ES-I3 (cell line): ENCODE data around the gene TBPL2.
"Not testable (repeated sequence)": the region's sequence is repeated elsewhere in the genome, so short reads cannot be mapped to it uniquely, and the experiment has no call there.

Source experiments
- H3K36me3 ChIP-seq: 2 replicates; pipeline ENCODE4 v1.6.1; 2013; ENCODE audit warnings: mild to moderate bottlenecking, low read length, control low read depth, moderate library complexity; ENCODE audit not compliant: insufficient read depth
- H3K4me1 ChIP-seq: 2 replicates; pipeline ENCODE4 v1.6.1; 2013; ENCODE audit warnings: mild to moderate bottlenecking, control low read depth, low read length; ENCODE audit not compliant: insufficient read depth
- H3K9ac ChIP-seq: 2 replicates; pipeline ENCODE4 v1.6.1; 2013; ENCODE audit warnings: low read depth, mild to moderate bottlenecking, low read length, moderate library complexity
- H3K9me3 ChIP-seq: 2 replicates; pipeline ENCODE4 v1.6.1; 2013; ENCODE audit warnings: mild to moderate bottlenecking, low read length, moderate library complexity; ENCODE audit not compliant: control insufficient read depth, insufficient read depth

The TBPL2 gene

DNA sequence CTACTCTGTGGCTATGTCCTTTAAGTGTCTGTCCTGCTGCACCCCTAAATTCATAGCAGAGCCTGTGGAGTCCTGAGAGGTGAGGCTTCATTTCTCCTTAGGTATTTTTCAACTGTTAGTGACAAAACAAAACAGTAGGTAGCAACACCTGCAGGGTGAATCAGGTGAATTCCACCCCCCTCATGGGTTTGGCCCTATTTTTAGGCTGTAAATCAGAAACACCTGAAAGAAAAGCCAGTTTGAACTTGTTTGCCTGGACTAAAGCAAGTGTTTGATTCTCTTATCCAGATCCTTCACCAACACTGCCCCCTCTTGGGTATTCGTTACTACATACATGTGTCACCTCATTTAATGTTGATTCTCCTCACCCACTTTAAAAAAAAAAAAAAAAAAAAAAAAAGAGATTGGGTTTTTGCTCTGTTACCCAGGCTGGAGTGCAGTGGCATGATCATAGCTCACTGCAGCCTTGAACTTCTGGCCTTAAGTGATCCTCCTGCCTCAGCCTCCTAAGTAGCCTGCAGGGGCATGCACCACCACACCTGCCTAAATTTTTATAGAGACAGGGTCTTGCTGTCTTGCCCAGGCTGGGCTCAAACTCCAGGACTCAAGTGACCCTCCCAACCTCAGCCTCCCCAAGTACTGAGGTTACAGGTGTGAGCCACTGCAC is 10.3 kb downstream of the TBPL2 start:
- H3K9ac ChIP-seq = no peak overlapping the region
- H3K4me1 ChIP-seq = peaks cover 16% of the 10 kb centered on the region

DNA sequence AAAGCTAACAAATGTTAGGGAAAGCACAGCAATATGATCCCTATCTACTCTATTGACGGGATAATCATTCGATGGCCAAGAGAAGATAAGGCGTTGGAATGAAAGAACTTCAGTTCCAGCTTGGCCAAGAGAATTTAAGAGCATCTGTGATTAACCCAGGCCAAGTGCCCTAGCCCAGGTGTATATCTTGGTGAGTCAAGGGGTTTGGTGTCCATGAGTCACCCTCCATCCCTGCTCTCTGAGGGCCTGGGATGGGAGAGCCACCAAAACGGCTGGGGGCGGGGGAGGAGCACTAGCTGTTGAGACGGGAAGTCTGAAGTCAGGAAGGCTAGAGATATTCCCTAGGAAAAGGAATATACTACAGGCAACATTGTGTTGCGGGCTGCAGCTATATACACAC is 13.0 kb downstream of the TBPL2 start:
- Histone ChIP-seq H3K9ac (no peak overlapping the region), H3K36me3 (no peaks in the 10 kb centered on the region), H3K4me1 (peaks cover 10% of the 10 kb centered on the region), H3K9me3 (no peaks in the 10 kb centered on the region)

More for the DNA sequence above, 10.3 kb downstream of the TBPL2 start:
- H3K36me3 ChIP-seq = no peaks in the 10 kb centered on the region
- no peaks in the 10 kb centered on the region for H3K9me3 ChIP-seq

DNA sequence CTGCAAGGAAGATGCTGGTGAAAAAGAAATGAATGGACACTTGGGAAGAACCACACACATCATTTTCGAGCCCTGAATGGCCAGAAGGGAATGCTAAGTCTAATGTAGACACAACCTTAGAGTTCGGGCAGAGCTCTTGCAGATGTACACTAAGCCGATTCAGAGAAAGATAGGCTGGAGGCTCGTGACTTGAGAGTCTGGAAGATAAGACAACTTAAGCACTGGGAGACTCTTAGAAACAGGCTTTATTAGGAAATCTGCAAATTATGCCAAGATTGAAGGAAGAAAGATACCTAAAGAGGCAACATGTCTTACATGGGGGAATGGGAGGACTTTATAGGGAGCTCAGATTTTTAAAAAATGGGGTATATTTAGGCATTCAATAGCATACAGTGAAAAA is 13.5 kb downstream of the TBPL2 start:
- no peaks in the 10 kb centered on the region for H3K36me3 ChIP-seq
- H3K4me1 ChIP-seq = peaks cover 10% of the 10 kb centered on the region
- no peak overlapping the region for H3K9ac ChIP-seq
- H3K9me3 ChIP-seq = no peaks in the 10 kb centered on the region

DNA sequence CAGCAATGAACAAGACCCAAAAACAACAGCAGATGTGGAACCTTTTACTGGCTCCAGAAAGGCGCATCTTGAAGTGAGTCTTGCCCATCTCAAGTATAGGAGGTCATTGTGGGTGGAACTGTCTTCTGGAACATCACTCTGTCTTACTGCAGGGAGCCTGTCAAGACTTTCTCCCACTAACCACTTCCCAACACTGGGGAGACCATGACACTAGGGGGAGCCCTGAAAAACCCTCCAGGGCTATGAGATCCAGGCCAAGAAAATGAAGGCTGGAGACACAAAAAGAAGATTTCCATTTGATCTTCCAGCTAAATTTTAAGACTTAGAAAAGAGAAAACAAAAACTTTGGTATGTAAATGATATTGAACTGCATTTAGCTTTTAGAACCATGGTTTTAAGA is 15.3 kb downstream of the TBPL2 start:
- Histone ChIP-seq H3K4me1 (peaks cover 10% of the 10 kb centered on the region), H3K9me3 (no peaks in the 10 kb centered on the region)

DNA sequence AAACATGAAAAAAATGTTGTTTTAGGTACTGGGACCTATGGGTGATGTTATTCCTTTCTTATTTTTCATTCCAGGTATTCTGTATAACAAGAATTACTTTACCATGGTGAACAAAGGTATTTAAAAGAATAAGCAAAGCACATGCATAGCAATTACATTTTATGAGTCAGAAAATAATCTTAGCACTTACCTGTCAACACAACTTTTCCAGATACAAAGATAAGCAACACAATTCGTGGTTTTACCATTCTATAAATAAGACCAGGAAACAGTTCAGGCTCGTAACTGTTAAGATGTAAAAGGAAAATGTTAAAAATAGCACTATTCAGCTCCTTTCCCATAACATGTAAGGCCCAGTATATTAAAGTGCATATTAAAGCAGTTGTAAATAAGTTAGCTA is 16.4 kb downstream of the TBPL2 start:
- no peaks in the 10 kb centered on the region for H3K9me3 ChIP-seq
- H3K9ac ChIP-seq = no peak overlapping the region
- peaks cover 6% of the 10 kb centered on the region for H3K4me1 ChIP-seq
- no peaks in the 10 kb centered on the region for H3K36me3 ChIP-seq

More for the DNA sequence above, 15.3 kb downstream of the TBPL2 start:
- H3K9ac ChIP-seq = no peak overlapping the region
- no peaks in the 10 kb centered on the region for H3K36me3 ChIP-seq

DNA sequence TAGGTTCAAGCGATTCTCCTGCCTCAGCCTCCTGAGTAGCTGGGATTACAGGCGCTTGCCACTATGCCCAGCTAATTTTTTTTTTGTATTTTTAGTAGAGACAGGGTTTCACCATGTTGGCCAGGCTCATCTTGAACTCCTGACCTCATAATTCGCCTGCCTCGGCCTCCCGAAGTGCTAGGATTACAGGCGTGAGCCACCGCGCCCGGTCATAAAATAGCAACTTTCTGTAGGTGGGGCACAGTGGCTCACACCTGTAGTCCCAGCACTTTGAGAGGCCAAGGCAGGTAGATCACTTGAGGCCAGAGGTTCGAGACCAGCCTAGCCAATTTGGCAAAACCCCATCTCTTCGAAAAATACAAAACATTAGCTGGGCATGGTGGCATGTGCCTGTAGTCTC is 18.1 kb downstream of the TBPL2 start:
- not testable (repeated sequence) for H3K36me3 ChIP-seq, H3K9ac ChIP-seq, H3K9me3 ChIP-seq, H3K4me1 ChIP-seq

DNA sequence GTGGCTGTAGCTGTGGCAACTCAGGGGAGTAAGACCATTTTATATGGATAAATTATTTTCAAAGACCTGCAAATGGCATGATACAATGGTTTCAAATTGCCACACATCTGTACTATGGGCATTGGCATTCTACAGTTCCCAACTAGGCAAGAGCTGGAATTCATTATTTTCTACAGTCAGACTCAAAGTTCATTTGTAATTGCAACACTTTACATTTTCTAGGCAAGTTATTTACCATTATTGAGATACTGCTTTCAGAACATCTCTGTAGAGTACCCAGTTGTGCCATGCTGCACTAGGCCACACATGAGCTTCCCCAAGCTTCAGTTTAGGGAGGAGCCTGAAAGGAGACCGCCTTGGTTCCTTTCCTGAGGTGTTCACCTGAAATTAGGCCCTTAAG is 20.8 kb downstream of the TBPL2 start:
- no peak overlapping the region for H3K9ac ChIP-seq
- no peaks in the 10 kb centered on the region for H3K9me3 ChIP-seq
- H3K4me1 ChIP-seq = 0 out of 2 replicates have a peak, but pooled peaks cover 4% of the 10 kb centered on the region
- H3K36me3 ChIP-seq = no peaks in the 10 kb centered on the region

DNA sequence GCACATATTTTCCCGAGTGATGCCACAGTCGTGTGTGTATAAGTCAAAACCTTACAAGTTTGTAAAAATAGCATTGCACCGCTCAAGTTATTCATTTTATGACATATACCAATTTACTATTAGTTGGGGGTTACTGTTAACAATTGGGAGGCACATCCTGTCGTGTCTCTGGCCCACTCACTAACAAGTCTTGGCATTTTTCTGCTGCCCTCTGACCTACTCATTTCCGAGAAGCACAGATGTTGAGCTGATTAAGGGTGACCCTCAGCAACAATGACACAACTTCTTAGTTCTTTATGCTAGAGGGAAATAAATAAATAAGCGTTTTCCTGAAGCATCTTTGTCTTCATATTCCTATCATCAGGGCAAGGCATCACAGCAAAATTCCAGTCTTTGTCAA is 22.0 kb downstream of the TBPL2 start:
- H3K9ac ChIP-seq = no peak overlapping the region
- H3K9me3 ChIP-seq = no peaks in the 10 kb centered on the region
- 0 out of 2 replicates have a peak, but pooled peaks cover 4% of the 10 kb centered on the region for H3K4me1 ChIP-seq
- no peaks in the 10 kb centered on the region for H3K36me3 ChIP-seq

DNA sequence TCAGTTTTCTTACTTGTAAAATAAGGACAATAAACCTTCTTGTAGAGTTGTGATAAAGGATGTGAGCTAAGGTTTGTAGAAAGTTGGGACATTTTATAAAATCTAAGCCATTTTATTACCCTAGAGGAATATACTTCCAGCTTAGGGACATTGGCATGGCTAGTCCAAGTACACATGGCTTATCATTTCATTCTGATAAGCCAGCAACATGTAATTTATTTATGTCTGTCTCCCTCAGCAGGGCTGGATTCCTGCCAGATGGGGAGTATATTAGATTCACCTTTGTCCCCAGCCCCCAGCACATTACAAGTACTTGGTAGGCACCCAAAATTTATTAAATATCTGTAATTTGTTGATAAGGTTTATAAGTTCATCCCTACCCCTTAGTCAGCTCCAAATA is 22.5 kb downstream of the TBPL2 start:
- Histone ChIP-seq H3K9me3 (no peaks in the 10 kb centered on the region), H3K36me3 (no peaks in the 10 kb centered on the region), H3K4me1 (0 out of 2 replicates have a peak, but pooled peaks cover 4% of the 10 kb centered on the region), H3K9ac (no peak overlapping the region)

DNA sequence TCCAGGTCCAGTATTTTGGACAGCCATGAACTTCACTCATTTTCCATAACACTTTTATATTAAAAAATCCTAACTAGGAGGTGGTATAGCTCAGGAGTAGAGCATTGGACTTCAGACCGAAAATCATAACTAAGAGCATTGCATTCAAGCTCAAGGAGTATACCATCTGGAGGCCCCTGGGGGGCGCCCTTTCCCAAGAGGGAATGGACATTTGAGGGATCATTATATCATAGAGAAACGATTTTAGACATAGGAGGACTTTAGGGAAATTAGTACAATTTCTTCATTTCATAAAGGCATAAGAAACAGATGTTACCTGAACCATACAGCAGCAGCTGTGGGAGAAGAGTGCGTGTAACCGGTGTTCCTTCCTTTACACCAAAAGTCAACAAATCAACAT is 23.6 kb downstream of the TBPL2 start:
- no peaks in the 10 kb centered on the region for H3K9me3 ChIP-seq
- no peaks in the 10 kb centered on the region for H3K36me3 ChIP-seq
- 0 out of 2 replicates have a peak, but pooled peaks cover 4% of the 10 kb centered on the region for H3K4me1 ChIP-seq
- H3K9ac ChIP-seq = no peak overlapping the region

DNA sequence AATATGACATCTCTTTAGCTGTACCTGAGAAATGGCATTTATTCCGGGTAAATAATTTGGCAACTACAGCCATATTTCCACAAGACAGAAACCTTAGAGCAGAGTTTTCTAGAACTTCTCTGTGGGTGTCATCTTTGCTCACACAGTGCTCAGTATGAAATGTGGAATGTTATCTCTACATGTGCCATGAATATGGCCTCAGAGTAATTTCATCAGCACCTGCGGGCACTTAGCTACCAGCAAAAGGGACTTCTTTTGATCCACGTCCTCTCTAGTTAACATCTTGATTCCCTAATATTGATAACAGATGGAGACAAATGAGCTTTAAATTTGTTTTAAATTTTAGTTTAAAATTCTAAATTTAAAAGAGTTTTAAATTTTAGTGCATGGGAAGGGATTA is 25.9 kb downstream of the TBPL2 start:
- H3K9me3 ChIP-seq = no peaks in the 10 kb centered on the region
- H3K36me3 ChIP-seq = no peaks in the 10 kb centered on the region
- H3K4me1 ChIP-seq = peaks cover 9% of the 10 kb centered on the region
- H3K9ac ChIP-seq = no peak overlapping the region

DNA sequence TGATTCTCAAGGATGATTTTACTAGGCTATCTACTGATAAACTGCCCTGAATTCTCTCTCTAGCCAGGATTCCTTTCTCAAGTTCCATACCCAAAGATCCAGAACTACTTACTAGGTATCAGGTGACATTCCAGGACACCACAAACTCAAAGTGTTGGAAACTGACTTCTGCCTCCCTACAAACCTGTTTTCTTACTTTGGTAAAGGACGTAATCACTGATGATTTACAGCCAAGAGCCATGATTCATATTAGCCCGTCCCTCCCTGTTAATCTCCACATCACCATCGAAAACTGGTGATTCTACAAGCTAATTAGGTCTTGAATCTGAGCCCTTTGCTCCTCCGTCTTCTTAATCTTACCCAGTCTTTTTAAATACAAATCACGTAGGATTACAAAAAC is 27.7 kb downstream of the TBPL2 start:
- Histone ChIP-seq H3K36me3 (no peaks in the 10 kb centered on the region), H3K9ac (no peak overlapping the region), H3K4me1 (peaks cover 5% of the 10 kb centered on the region), H3K9me3 (no peaks in the 10 kb centered on the region)

DNA sequence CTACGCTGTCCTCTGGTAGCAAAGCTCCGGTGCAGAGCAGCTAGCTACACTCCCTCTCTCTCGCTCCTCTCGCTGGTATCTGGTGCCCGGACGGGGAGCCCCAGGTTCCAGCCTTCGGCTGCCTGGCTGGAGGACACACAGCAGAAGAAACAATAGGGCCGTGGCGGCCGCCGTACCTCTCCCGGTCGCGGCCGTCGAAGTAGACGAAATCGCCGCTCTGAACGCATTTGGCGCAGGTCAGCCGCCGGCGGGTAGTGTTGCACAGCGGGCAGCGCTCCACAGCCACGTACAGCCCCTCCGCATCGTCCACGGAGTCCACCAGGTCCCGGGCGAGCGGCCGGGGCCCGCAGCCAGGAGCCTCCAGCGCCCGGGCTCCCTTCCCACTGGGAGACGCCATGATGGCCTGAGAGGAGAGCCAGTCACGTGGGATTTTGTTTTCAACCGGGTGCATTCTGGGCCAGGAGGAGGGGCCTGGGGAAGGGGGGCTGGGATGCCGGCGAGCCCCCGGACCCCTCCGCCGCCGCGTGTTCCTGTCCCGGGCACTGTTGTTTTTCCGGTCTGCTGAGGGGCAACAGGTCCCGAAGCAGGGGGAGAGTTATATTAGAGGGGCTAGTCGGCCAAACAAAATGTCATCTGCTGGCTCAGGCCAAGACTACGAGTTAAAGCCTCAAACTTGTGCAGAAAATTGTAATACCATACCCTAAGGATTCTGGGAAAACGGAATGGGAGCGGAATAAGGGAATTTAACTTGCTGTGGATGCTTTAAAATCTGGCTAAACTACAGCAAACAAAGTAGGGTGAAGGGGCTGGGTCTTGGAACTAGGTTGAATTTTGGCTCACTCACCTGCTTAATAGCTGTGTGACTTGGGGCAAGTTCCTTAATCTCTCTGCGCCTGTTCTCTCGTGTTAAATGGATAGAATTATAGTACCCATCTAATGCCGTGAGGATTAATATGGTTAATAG is 28.7 kb downstream of the TBPL2 start, which contains the start of gene ATG14:
Gene ATG14 (minus strand): TSS at position 405 of the 964 bp plus-strand sequence. CDS start 8 bp downstream, at position 397.
- H3K36me3 ChIP-seq = no peaks in the 10 kb centered on the region
- H3K4me1 ChIP-seq = peaks cover 5% of the 10 kb centered on the region
- H3K9me3 ChIP-seq = no peaks in the 10 kb centered on the region
- H3K9ac ChIP-seq = peak within 1 kb of the TSS; percentile 62

DNA sequence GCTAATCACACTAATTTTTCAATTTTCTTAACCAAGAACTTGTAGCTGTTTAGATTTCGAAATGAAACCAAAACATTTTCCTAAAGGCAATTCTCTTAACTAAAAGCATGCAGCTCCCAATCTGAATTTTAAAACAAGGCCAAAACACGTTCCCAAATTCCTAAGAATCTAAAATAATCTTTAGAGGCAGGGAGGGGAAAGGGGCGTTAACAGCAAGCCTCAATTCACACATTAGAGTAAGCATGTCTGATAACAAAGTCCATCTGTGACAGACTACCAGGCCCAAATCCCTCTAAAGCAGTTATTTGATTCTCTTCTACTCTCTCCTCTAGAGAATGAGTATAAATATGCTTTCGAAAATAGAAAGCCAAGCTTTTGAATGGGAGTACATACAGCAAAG is 29.5 kb downstream of the TBPL2 start:
- peaks cover 5% of the 10 kb centered on the region for H3K4me1 ChIP-seq

More for the DNA sequence above, 29.5 kb downstream of the TBPL2 start:
- no peaks in the 10 kb centered on the region for H3K9me3 ChIP-seq
- H3K36me3 ChIP-seq = no peaks in the 10 kb centered on the region
- peak overlapping the region; percentile 62 for H3K9ac ChIP-seq
